ENCODE data around the gene KIF1A.

KIF1A gene

DNA sequence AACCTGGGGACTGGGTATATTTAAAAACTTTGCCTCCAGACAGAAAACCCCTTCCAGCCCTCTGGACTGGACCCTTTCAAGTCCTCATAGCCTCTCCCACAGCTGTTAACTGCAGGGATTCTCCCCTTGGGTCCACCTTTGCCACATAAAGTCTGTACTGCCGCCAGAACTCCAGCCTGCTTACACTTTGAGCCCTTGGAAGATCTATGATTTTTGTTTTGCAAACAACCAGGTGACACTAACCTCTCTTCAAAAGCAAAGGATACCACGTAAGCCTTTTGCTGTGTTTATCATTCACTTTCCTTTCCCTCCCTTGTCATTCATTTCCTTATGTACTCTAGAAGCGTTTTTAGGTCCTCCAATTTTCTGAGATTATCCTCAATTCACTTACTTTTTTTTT is 44.5 kb upstream of the KIF1A start:
- TF ChIP-seq, protein P1, sequence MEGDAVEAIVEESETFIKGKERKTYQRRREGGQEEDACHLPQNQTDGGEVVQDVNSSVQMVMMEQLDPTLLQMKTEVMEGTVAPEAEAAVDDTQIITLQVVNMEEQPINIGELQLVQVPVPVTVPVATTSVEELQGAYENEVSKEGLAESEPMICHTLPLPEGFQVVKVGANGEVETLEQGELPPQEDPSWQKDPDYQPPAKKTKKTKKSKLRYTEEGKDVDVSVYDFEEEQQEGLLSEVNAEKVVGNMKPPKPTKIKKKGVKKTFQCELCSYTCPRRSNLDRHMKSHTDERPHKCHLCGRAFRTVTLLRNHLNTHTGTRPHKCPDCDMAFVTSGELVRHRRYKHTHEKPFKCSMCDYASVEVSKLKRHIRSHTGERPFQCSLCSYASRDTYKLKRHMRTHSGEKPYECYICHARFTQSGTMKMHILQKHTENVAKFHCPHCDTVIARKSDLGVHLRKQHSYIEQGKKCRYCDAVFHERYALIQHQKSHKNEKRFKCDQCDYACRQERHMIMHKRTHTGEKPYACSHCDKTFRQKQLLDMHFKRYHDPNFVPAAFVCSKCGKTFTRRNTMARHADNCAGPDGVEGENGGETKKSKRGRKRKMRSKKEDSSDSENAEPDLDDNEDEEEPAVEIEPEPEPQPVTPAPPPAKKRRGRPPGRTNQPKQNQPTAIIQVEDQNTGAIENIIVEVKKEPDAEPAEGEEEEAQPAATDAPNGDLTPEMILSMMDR (IDR thresholded peaks at IDR 0.05; ENCODE audit: insufficient read depth, low read length, poor library complexity, severe bottlenecking) = no peak
- H3K27me3 ChIP-seq (replicated peaks; ENCODE audit: control insufficient read depth, insufficient read depth, low read length) = no peaks in the 10 kb centered on the region; the same call in 1 of the 2 replicates
- no peak for DNase-seq (ENCODE audit: extremely low read depth, insufficient read length)
- H3K4me3 ChIP-seq (replicated peaks; ENCODE audit: low read depth, low read length) = no peak overlapping the region
- H3K36me3 ChIP-seq (ENCODE audit: control insufficient read depth, insufficient read depth, low read length) = no peaks in the 10 kb centered on the region

DNA sequence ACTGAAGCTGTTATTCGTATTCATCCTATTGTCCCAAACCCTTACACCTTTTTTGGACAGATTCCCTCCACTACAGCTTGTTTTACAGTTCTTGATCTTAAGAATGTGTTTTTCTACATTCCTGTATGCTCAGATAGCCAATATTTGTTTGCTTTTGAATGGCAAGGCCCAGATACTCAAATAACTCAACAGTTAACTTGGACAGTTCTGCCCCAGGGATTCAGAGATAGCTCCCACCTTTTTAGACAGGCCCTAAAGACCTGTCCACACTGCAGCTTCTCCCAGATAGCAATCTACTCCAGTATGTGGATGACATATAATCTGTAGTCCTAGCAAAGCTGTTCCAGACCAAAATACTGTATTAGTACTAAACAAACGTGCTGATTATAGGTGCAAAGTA is 41.5 kb upstream of the KIF1A start:
- TF ChIP-seq, protein P1 (IDR thresholded peaks at IDR 0.05; ENCODE audit: insufficient read depth, low read length, poor library complexity, severe bottlenecking) = no peak
- no peak overlapping the region for H3K4me3 ChIP-seq (replicated peaks; ENCODE audit: low read depth, low read length)
- no peak for DNase-seq (ENCODE audit: extremely low read depth, insufficient read length)
- H3K36me3 ChIP-seq (ENCODE audit: control insufficient read depth, insufficient read depth, low read length) = no peaks in the 10 kb centered on the region
- H3K27me3 ChIP-seq (replicated peaks; ENCODE audit: control insufficient read depth, insufficient read depth, low read length) = peaks cover 2% of the 10 kb centered on the region

DNA sequence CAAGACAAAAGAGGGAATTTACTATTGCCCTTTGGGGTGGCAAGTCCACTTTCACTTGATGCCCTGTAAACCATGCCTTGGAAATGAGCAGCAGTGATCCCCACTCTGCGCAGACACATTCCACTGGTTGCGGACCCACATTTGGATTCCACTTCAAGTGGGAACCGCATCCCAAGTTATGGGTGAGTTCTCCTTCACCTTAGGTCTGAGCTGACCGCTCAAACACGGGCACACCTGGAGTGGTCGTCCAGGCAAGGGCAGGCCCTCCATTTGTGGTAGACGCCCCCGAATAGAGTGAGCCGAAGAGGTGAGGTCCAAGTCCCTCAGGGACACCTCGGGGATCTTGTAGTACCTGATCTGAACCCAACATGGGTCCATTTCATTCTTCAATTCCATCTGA is 38.9 kb upstream of the KIF1A start:
- H3K27me3 ChIP-seq (replicated peaks; ENCODE audit: control insufficient read depth, insufficient read depth, low read length) = peaks cover 2% of the 10 kb centered on the region
- H3K36me3 ChIP-seq (ENCODE audit: control insufficient read depth, insufficient read depth, low read length) = no peaks in the 10 kb centered on the region
- no peak for DNase-seq (ENCODE audit: extremely low read depth, insufficient read length)
- TF ChIP-seq, protein P1 (IDR thresholded peaks at IDR 0.05; ENCODE audit: insufficient read depth, low read length, poor library complexity, severe bottlenecking) = no peak
- H3K4me3 ChIP-seq (replicated peaks; ENCODE audit: low read depth, low read length) = no peak overlapping the region

DNA sequence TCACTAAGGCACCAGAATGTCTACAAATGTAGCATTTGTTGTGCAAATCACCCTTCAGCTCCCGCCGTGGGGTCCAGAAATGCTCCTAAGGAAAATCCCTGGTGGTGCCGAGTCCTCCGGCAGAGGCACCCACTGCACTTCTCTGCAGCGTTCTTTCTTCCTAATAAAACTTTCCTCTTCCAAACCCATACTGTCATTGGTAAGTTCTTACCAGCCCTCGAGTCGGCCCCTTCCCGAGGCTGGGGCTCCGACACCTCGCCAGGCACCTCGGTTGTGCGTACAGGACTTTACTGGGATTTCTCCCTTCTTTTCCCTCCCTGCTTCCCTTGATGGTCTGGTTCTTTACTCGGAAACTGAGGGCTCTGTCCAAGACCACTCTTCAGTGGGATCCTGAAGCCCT is 38.3 kb upstream of the KIF1A start:
- DNase-seq (ENCODE audit: extremely low read depth, insufficient read length) = no peak
- Histone ChIP-seq H3K36me3 (ENCODE audit: control insufficient read depth, insufficient read depth, low read length) (no peaks in the 10 kb centered on the region), H3K27me3 (replicated peaks; ENCODE audit: control insufficient read depth, insufficient read depth, low read length) (peaks cover 2% of the 10 kb centered on the region), H3K4me3 (replicated peaks; ENCODE audit: low read depth, low read length) (no peak overlapping the region)
- TF ChIP-seq, protein P1 (IDR thresholded peaks at IDR 0.05; ENCODE audit: insufficient read depth, low read length, poor library complexity, severe bottlenecking) = no peak

DNA sequence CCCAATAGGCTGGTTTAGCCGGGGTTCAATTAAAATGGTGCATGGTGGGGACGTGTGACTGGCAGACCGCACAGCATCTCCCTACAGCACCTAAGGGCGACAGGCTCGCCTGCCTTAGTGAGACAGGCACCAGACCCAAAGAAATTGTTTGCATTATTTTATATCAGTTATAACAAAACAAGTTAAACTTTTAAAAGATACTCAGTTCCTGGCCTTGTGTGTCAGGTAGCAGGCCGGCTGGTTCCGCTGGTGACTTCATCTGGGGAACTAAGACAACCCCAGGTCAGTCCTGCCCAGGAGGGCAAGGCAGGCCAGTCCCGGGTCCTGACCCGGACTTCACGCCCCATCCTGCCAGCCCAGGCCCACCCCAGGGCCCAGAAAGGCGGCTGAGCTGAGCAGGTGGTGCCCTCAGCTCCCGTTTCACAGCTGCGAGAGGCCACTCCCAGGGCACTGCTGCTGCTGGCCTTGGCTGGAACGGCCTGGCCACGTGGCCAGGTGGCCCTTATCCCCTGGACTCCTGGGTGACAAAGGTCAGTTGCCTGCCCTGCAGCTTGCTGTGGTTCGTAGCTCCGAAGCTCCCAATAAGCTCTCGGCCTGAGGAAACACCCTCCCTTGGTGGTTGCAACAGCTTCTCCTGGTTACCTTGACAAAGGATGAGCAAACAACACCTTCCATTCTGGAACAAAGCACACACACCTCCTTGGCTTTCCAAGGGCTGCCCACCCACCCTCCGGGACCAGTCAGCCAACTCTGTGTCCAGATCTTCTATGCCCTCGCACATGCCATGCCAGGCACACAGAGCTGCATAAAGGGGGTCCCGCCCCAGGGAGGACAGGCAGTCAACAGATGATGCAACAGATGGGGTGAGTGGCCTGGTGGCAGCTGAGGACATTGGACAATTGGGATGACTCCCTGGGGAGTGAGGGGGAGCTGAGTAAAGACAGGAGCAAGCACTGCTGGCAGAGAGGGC is 37.3 kb upstream of the KIF1A start:
- Histone ChIP-seq H3K4me3 (replicated peaks; ENCODE audit: low read depth, low read length) (no peak overlapping the region), H3K36me3 (ENCODE audit: control insufficient read depth, insufficient read depth, low read length) (no peaks in the 10 kb centered on the region), H3K27me3 (replicated peaks; ENCODE audit: control insufficient read depth, insufficient read depth, low read length) (peaks cover 2% of the 10 kb centered on the region)
- no peak for DNase-seq (ENCODE audit: extremely low read depth, insufficient read length)
- TF ChIP-seq, protein P1 (IDR thresholded peaks at IDR 0.05; ENCODE audit: insufficient read depth, low read length, poor library complexity, severe bottlenecking) = no peak

All from GM06990 (cell line).